GM15510 (cell line): Measurements from ENCODE around the gene LRRIQ3.

Source experiments
- POLR2A ChIP-seq: IDR thresholded peaks from 3 replicates; pipeline ENCODE4 v1.6.1; 2011; ENCODE audit warnings: borderline replicate concordance; ENCODE audit not compliant: insufficient read length; ENCODE audit errors: extremely low read depth

Gene LRRIQ3

DNA sequence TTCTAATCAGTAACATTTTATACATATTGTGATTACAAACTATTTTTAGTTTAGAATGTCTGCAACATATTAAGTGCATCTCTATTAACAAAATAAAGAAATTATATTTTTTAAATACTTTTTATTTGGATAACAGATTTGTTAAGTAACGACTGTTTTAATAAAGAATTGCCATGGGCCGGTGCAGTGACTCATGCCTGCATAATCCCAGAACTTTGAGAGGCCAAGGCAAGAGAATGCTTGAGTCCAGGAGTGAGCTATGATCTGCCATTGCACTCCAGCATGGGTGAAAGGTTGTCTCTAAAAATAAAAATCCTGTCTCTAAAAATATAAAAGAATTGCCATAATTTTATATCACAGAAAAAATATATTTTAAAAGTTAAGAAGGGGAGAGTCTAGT lies 4.1 kb downstream of the LRRIQ3 start:
- no peak for TF ChIP-seq POLR2A

GRCh38 chr1:74180490-74180889 lies 17.5 kb downstream of the LRRIQ3 start:
- no peak for TF ChIP-seq POLR2A

DNA sequence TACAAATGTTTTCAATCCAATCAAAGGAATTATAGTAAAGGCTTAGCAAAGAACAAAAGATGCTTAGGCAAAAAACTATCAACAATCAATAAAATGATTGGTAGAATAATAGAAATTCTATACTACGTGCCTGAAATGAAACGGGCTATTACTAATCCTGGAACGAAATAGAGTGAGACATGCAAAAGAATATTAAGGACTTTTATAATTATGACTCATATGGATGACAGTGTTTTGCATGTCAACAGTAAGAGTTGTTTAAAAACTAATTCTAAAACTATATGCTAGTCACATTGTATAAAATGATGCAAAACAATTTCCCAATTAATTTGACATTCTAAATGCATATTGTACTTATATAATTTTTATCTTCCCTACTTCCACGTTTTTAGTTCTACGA lies 35.6 kb downstream of the LRRIQ3 start:
- no peak for TF ChIP-seq POLR2A

GRCh38 chr1:74161497-74161896 lies 36.5 kb downstream of the LRRIQ3 start:
- no peak for TF ChIP-seq POLR2A

GRCh38 chr1:74160046-74160445 lies 37.9 kb downstream of the LRRIQ3 start:
- no peak for TF ChIP-seq POLR2A

- no peak for TF ChIP-seq POLR2A
Observed at GRCh38 chr1:74145086-74145485, 52.9 kb downstream of the LRRIQ3 start.

DNA sequence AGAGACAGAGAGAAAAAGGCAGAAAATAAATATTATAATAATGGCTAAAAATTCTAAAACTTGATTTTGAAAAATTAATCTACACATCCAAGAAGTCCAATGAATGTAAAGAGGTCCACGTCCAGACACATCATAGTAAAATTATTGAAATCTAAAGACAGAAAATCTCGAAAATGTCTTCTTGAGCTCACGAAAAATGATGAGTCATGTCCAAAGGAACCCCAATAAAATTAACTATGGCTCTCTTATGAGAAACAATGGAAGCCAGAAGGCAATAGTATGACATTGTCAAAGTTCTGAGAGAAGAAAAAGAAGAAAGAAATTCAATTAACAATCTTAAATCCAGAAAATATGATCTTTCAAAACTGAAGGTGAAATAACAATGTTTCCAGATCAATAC lies 84.6 kb downstream of the LRRIQ3 start:
- no peak for TF ChIP-seq POLR2A

GRCh38 chr1:74107394-74107793 lies 90.6 kb downstream of the LRRIQ3 start:
- TF ChIP-seq POLR2A: no peak

- no peak for TF ChIP-seq POLR2A
Observed at GRCh38 chr1:74091371-74091770, 106.6 kb downstream of the LRRIQ3 start.

GRCh38 chr1:74083128-74083527 lies 114.8 kb downstream of the LRRIQ3 start:
- no peak for TF ChIP-seq POLR2A

- no peak for TF ChIP-seq POLR2A
Observed at GRCh38 chr1:74065081-74065480, 132.9 kb downstream of the LRRIQ3 start.

GRCh38 chr1:74057719-74058118 lies 140.3 kb downstream of the LRRIQ3 start:
- TF ChIP-seq POLR2A: no peak

GRCh38 chr1:74053407-74053806 lies 144.6 kb downstream of the LRRIQ3 start:
- no peak for TF ChIP-seq POLR2A

GRCh38 chr1:74050386-74050785 lies 147.6 kb downstream of the LRRIQ3 start:
- TF ChIP-seq POLR2A: no peak

- TF ChIP-seq POLR2A: no peak
Observed at GRCh38 chr1:74038042-74038441, 159.9 kb downstream of the LRRIQ3 start.

DNA sequence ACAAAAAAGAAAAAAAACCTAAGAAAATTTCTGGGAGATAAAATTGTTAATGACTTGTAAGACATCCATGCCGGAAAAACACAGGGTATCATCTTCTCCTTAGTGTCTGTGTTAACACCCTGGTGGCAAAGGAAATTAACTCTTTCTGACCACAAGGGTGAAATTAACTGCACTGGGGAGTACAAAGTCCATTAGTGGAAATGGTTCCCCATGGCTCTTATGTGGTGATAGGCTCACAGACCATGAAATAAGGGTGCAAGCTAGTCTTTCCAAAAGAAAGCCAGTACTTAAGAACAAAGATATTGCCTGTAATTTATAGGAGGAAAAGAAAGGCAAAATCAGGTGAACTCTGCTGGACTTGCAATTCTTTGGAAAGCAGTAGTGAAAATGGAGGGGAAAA lies 185.4 kb downstream of the LRRIQ3 start:
- no peak for TF ChIP-seq POLR2A

GRCh38 chr1:74011736-74012135 lies 186.2 kb downstream of the LRRIQ3 start:
- no peak for TF ChIP-seq POLR2A

- no peak for TF ChIP-seq POLR2A
Observed at GRCh38 chr1:74010206-74010605, 187.8 kb downstream of the LRRIQ3 start.

GRCh38 chr1:74005533-74005932 lies 192.4 kb downstream of the LRRIQ3 start:
- no peak for TF ChIP-seq POLR2A

DNA sequence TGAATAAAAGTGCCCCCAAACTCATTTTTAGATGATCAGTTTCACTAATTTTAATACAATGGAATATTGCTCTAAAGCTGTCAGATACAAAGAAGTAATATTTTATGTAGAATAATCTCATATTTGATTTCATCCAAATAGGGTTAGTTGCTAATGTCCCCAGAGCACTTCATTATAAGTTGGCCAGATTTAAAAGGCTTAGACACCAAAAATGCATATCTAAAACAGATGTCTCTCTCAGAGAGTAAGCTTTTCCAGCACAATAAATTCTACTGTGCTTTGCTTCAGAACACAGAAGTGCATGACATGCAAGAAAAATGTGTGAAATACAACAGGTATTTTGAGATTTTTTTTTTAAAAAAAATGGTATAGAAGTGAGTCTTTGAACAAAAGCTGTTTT lies 194.2 kb downstream of the LRRIQ3 start:
- no peak for TF ChIP-seq POLR2A
